HTR-8/SVneo (cell line): ENCODE measurements around the gene GNG7.
A peak's percentile ranks its signal among the peaks of the same experiment; 100 is the strongest.
"Not testable (repeated sequence)": the region's sequence is repeated elsewhere in the genome, so short reads cannot be mapped to it uniquely, and the experiment has no call there.

ENCODE experiments used
- DNase-seq: peaks from one replicate; pipeline ENCODE4 v3.0.0; 2011; ENCODE audit warnings: low spot score, mixed read lengths; ENCODE audit not compliant: insufficient read length
- FAIRE-seq: peaks from 2 replicates; lab custom pipeline; 2011; peaks lifted over from hg19 to GRCh38; lab: Jason Lieb, UNC

The GNG7 gene

GRCh38 chr19:2500156-2500555 is 202.3 kb downstream of the GNG7 start:
- DNase-seq = no peak
- no peak for FAIRE-seq

GRCh38 chr19:2497186-2497585 is 205.3 kb downstream of the GNG7 start:
- FAIRE-seq (no peak), DNase-seq (no peak)

GRCh38 chr19:2495651-2496316 is 206.7 kb downstream of the GNG7 start:
- DNase-seq (no peak), FAIRE-seq (no peak)

GRCh38 chr19:2495130-2495641 is 207.3 kb downstream of the GNG7 start:
- DNase-seq = no peak
- FAIRE-seq = no peak

GRCh38 chr19:2494447-2495129 is 207.9 kb downstream of the GNG7 start:
- DNase-seq = no peak
- FAIRE-seq = no peak

- DNase-seq = no peak
- no peak for FAIRE-seq
Observed at GRCh38 chr19:2494084-2494446, 208.4 kb downstream of the GNG7 start.

GRCh38 chr19:2493448-2493847 is 209.0 kb downstream of the GNG7 start:
- FAIRE-seq, DNase-seq: not testable (repeated sequence)

- no peak for FAIRE-seq
- no peak for DNase-seq
Observed at GRCh38 chr19:2492870-2493269, 209.6 kb downstream of the GNG7 start.

- FAIRE-seq = peak; percentile 94
- peak; percentile 71 for DNase-seq
Observed at GRCh38 chr19:2491130-2491801, 211.2 kb downstream of the GNG7 start.

GRCh38 chr19:2490659-2491058 is 211.8 kb downstream of the GNG7 start:
- FAIRE-seq (no peak), DNase-seq (no peak)

GRCh38 chr19:2488942-2489731 is 213.4 kb downstream of the GNG7 start:
- no peak for DNase-seq
- FAIRE-seq = no peak

GRCh38 chr19:2488405-2488941 is 214.0 kb downstream of the GNG7 start:
- FAIRE-seq (no peak), DNase-seq (no peak)

GRCh38 chr19:2487842-2488241 is 214.7 kb downstream of the GNG7 start:
- no peak for DNase-seq
- FAIRE-seq = no peak

GRCh38 chr19:2487090-2487489 is 215.4 kb downstream of the GNG7 start:
- no peak for FAIRE-seq
- DNase-seq = no peak

GRCh38 chr19:2485428-2485827 is 217.1 kb downstream of the GNG7 start:
- no peak for FAIRE-seq

GRCh38 chr19:2484178-2484937 is 218.1 kb downstream of the GNG7 start:
- DNase-seq (no peak), FAIRE-seq (no peak)

More at GRCh38 chr19:2485428-2485827, 217.1 kb downstream of the GNG7 start:
- no peak for DNase-seq

- FAIRE-seq = no peak
- DNase-seq = no peak
Observed at GRCh38 chr19:2483484-2484151, 218.9 kb downstream of the GNG7 start.

GRCh38 chr19:2483084-2483483 is 219.4 kb downstream of the GNG7 start:
- FAIRE-seq (no peak), DNase-seq (no peak)
